ENCODE measurements around the gene NID1. TPM values are rescaled to one million over a fixed set of nuclear protein-coding genes. Genes with fewer than 3 reads are reported as not detected.

NID1 gene
- total and polyA plus RNA-seq, 11 donors, result 19.4 to 157 (median 61.7) TPM

GRCh38 chr1:235940285-235940684, 124.6 kb downstream of the NID1 start:
- peaks cover 0 to 79% (median 4%) of the 10 kb centered on the region in 12 donors for H3K4me1 ChIP-seq
- no peaks in the 10 kb centered on the region for H3K27me3 ChIP-seq
- no peak for TF ChIP-seq POLR2A (IDR thresholded peaks at IDR 0.05)
- intact Hi-C loops (cut with DNase I), result loop anchor here in 1 of 10 donors (10.0 kb wide), 1 partner anchor 55 kb away; no protein-coding TSS in a partner anchor
- ATAC-seq (peak in 1 of 4 donors; percentile 40), DNase-seq (no peak)
- H3K36me3 ChIP-seq, result no peaks in the 10 kb centered on the region
- WGBS, 4 donors, result 81 to 88% (median 87%) methylated on average over 6 of the region's 6 CpGs
- H3K27ac ChIP-seq, result no peak overlapping the region
- H3K4me3 ChIP-seq, result no peak overlapping the region
- H3K9me3 ChIP-seq, result no peaks in the 10 kb centered on the region

GRCh38 chr1:235939480-235939775, 125.5 kb downstream of the NID1 start:
- no peak for ATAC-seq
- Histone ChIP-seq H3K27me3 (no peaks in the 10 kb centered on the region), H3K36me3 (no peaks in the 10 kb centered on the region), H3K4me1 (peaks cover 0 to 79% (median 4%) of the 10 kb centered on the region in 12 donors), H3K27ac (peak overlapping the region in 8 of 12 donors; percentile 20 to 81 (median 36)), H3K9me3 (no peaks in the 10 kb centered on the region), H3K4me3 (no peak overlapping the region)
- no peak for DNase-seq
- TF ChIP-seq CTCF (IDR thresholded peaks at IDR 0.05) (no peak), POLR2A (IDR thresholded peaks at IDR 0.05) (no peak)
- 82 to 88% (median 84%) methylated on average over 1 of the region's 1 CpG for WGBS, 4 donors
- intact Hi-C loops (cut with DNase I), result no loop called here

GRCh38 chr1:235938709-235939479, 126.0 kb downstream of the NID1 start:
- no peaks in the 10 kb centered on the region for H3K36me3 ChIP-seq
- intact Hi-C loops (cut with DNase I), result no loop called here
- peaks cover 0 to 79% (median 4%) of the 10 kb centered on the region in 12 donors for H3K4me1 ChIP-seq
- ATAC-seq, result peak; percentile 43 to 78 (median 70)
- no peaks in the 10 kb centered on the region for H3K27me3 ChIP-seq
- peak overlapping the region in 8 of 12 donors; percentile 20 to 81 (median 36) for H3K27ac ChIP-seq
- DNase-seq, result no peak
- no peak overlapping the region for H3K4me3 ChIP-seq
- WGBS, 4 donors, result 52 to 63% (median 54%) methylated on average over 7 of the region's 7 CpGs
- H3K9me3 ChIP-seq, result no peaks in the 10 kb centered on the region
- TF ChIP-seq POLR2A (IDR thresholded peaks at IDR 0.05) (no peak), CTCF (IDR thresholded peaks at IDR 0.05) (no peak)

GRCh38 chr1:235937123-235937522, 127.8 kb downstream of the NID1 start:
- WGBS, 4 donors, result 63 to 74% (median 65%) methylated on average over 5 of the region's 5 CpGs
- DNase-seq, result no peak
- intact Hi-C loops (cut with DNase I), result no loop called here
- H3K36me3 ChIP-seq, result no peaks in the 10 kb centered on the region
- H3K27ac ChIP-seq, result no peak overlapping the region
- peaks cover 0 to 82% (median 4%) of the 10 kb centered on the region in 12 donors for H3K4me1 ChIP-seq
- no peaks in the 10 kb centered on the region for H3K27me3 ChIP-seq
- no peak for ATAC-seq
- no peaks in the 10 kb centered on the region for H3K9me3 ChIP-seq
- no peak overlapping the region for H3K4me3 ChIP-seq
- TF ChIP-seq POLR2A (IDR thresholded peaks at IDR 0.05), result no peak
- no peak for TF ChIP-seq CTCF (IDR thresholded peaks at IDR 0.05)

All from heart left ventricle (tissue), 16 donors.